Liver (tissue), 9 donors: ENCODE measurements around the gene SLC6A7. TPM values are rescaled to one million over a fixed set of nuclear protein-coding genes. Genes with fewer than 3 reads are reported as not detected.

Experiments
- DNase-seq: peaks from one replicate; pipeline ENCODE4 v3.0.0-alpha.2; 2017; ENCODE audit warnings: low spot score
- H3K27ac ChIP-seq, 2 donors: one replicate each; pipeline ENCODE4 v1.7.0; 2013; ENCODE audit warnings: inconsistent platforms in 2 of 2, low read length in 2 of 2, control low read depth in 1 of 2, low read depth in 1 of 2, mild to moderate bottlenecking in 1 of 2
- H3K27me3 ChIP-seq, 4 donors: one replicate each; pipeline versions ENCODE4 v1.6.1 to v1.7.0; 2013; ENCODE audit warnings: low read length in 3 of 4, inconsistent platforms in 1 of 4, mild to moderate bottlenecking in 1 of 4, moderate library complexity in 1 of 4; ENCODE audit not compliant: control insufficient read depth in 4 of 4, insufficient read depth in 4 of 4
- H3K36me3 ChIP-seq, 4 donors: one replicate each; pipeline versions ENCODE4 v1.6.1 to v1.7.0; 2013; ENCODE audit warnings: low read length in 3 of 4, mild to moderate bottlenecking in 3 of 4, low read depth in 1 of 4, moderate library complexity in 1 of 4; ENCODE audit not compliant: control insufficient read depth in 4 of 4, insufficient read depth in 3 of 4
- H3K4me1 ChIP-seq, 4 donors: one replicate each; pipeline versions ENCODE4 v1.6.1 to v1.7.0; 2013; ENCODE audit warnings: low read length in 3 of 4, mild to moderate bottlenecking in 3 of 4, moderate library complexity in 1 of 4; ENCODE audit not compliant: control insufficient read depth in 4 of 4, insufficient read depth in 4 of 4
- H3K4me3 ChIP-seq, 3 donors: one replicate each; pipeline versions ENCODE4 v1.6.1 to v1.7.0; 2013; ENCODE audit warnings: low read length in 3 of 3, control low read depth in 1 of 3, low read depth in 1 of 3, mild to moderate bottlenecking in 1 of 3
- H3K9ac ChIP-seq, 2 donors: one replicate each; pipeline ENCODE4 v1.7.0; 2013; ENCODE audit warnings: low read length in 2 of 2, mild to moderate bottlenecking in 2 of 2, moderate library complexity in 2 of 2, control low read depth in 1 of 2, low read depth in 1 of 2
- H3K9me3 ChIP-seq, 4 donors: one replicate each; pipeline versions ENCODE4 v1.6.1 to v1.7.0; 2013; ENCODE audit warnings: low read length in 3 of 4; ENCODE audit not compliant: control insufficient read depth in 4 of 4
- EGR1 ChIP-seq, 2 donors: IDR thresholded peaks; 2 replicates each; pipeline ENCODE4 v1.6.1; 2016 to 2018; ENCODE audit warnings: antibody characterized with exemption in 2 of 2, low read depth in 2 of 2
- FOXA1 ChIP-seq: IDR thresholded peaks from 2 replicates; pipeline ENCODE4 v1.6.1; 2016; ENCODE audit warnings: antibody characterized with exemption
- FOXA2 ChIP-seq: IDR thresholded peaks from 2 replicates; pipeline ENCODE4 v1.6.1; 2016; ENCODE audit warnings: antibody characterized with exemption
- HNF4A ChIP-seq, 2 donors: conservative IDR thresholded peaks; 2 replicates each; pipeline ENCODE4 v1.6.1; 2016; ENCODE audit warnings: antibody characterized with exemption in 2 of 2, mild to moderate bottlenecking in 2 of 2
- HNF4G ChIP-seq: IDR thresholded peaks from 2 replicates; pipeline ENCODE4 v1.6.1; 2016; ENCODE audit warnings: antibody characterized with exemption
- JUND ChIP-seq, 2 donors: IDR thresholded peaks; 2 replicates each; pipeline ENCODE4 v1.6.1; 2016; ENCODE audit warnings: antibody characterized with exemption in 2 of 2
- NR2F2 ChIP-seq: IDR thresholded peaks from 2 replicates; pipeline ENCODE4 v1.6.1; 2016; ENCODE audit warnings: antibody characterized with exemption
- RAD21 ChIP-seq, 2 donors: IDR thresholded peaks; 2 replicates each; pipeline ENCODE4 v1.6.1; 2016; ENCODE audit warnings: antibody characterized with exemption in 2 of 2, mild to moderate bottlenecking in 2 of 2
- RXRA ChIP-seq, 2 donors: IDR thresholded peaks; 2 replicates each; pipeline ENCODE4 v1.6.1; 2017 to 2018; ENCODE audit warnings: antibody characterized with exemption in 2 of 2, mild to moderate bottlenecking in 1 of 2
- TAF1 ChIP-seq: conservative IDR thresholded peaks from 2 replicates; pipeline ENCODE4 v1.6.1; 2016; ENCODE audit warnings: antibody characterized with exemption, mild to moderate bottlenecking
- YY1 ChIP-seq: IDR thresholded peaks from 2 replicates; pipeline ENCODE4 v1.6.1; 2016; ENCODE audit warnings: antibody characterized with exemption, mild to moderate bottlenecking
- whole genome bisulfite sequencing: extraction: QIAGEN DNeasy Blood & Tissue Kit; methylation state at CpG from one replicate; pipeline ENCODE4 v1.1.7; 2013; 5-methylcytosine and 5-hydroxymethylcytosine counted together
- polyA plus RNA-seq, 2 donors: library from polyadenylated mRNA; stranded (reverse) in 1 of 2; unstranded in 1 of 2; fragments of 200-250 nt in 1 of 2; fragments of >200 nt in 1 of 2; fragmentation: Nextera tagmentation in 1 of 2; extraction: Ambion mirVana in 1 of 2; gene quantifications; one replicate each; pipeline versions ENCODE4 v1.2.1 to v1.2.3, GENCODE V29; 2013 to 2015
- total RNA-seq, 2 donors: library from RNA; depleted of rRNA; stranded (reverse); fragments of >200 nt; gene quantifications; one replicate each; pipeline ENCODE4 v1.2.3, GENCODE V29; 2014
- TF ChIP-seq, protein P1 (sequence below): IDR thresholded peaks from 2 replicates; pipeline ENCODE4 v1.6.1; 2016; ENCODE audit warnings: antibody characterized with exemption
- TF ChIP-seq, protein P2 (sequence below): IDR thresholded peaks from 2 replicates; pipeline ENCODE4 v1.6.1; 2016; ENCODE audit warnings: antibody characterized with exemption, mild to moderate bottlenecking
- TF ChIP-seq, protein P3 (sequence below): IDR thresholded peaks from 2 replicates; pipeline ENCODE4 v1.6.1; 2016; ENCODE audit warnings: antibody characterized with exemption
- TF ChIP-seq, protein P4 (sequence below): IDR thresholded peaks from 2 replicates; pipeline ENCODE4 v1.6.1; 2016; ENCODE audit warnings: antibody characterized with exemption
- TF ChIP-seq, protein P5 (sequence below): fragments of 150-350 bp; IDR thresholded peaks from 2 replicates; pipeline ENCODE4 v1.5.1; 2017; ENCODE audit warnings: improper control_type of control experiment, low read depth, low read length; ENCODE audit not compliant: missing input control
- donor health status: healthy.
- donor health status: healthy.
- donor health status: healthy.
- donor health status: healthy.
- donor health status: healthy.

Gene SLC6A7
- total and polyA plus RNA-seq, 4 donors: not detected

DNA sequence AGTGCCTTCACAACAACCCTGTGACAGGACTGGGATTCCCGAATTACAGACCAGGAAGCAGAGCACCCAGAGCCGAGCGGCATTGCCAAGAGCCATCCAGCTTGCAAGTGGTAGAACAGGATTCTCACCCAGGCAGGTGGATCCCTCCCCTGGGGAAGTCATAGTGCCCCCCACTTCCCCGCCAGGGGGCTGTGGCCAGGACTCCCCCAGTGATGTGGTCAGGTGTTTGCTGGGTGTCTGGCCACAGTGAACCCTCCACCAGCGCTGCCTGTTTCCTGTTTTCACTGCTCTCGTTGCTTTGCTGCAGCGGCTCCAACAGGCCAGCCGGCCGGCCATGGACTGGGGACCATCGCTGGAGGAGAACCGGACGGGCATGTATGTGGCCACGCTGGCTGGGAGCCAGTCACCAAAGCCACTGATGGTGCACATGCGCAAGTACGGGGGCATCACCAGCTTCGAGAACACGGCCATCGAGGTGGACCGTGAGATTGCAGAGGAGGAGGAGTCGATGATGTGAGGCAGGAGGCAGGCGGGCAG, 19.3 kb downstream of the SLC6A7 start:
- Histone ChIP-seq H3K9me3 (no peaks in the 10 kb centered on the region), H3K27ac (peak overlapping the region in 1 of 2 donors; percentile 52), H3K36me3 (no peaks in the 10 kb centered on the region), H3K27me3 (no peaks in the 10 kb centered on the region), H3K9ac (no peak overlapping the region), H3K4me1 (no peaks in the 10 kb centered on the region), H3K4me3 (no peak overlapping the region)
- DNase-seq: no peak
- peak; percentile 38 for TF ChIP-seq NR2F2
- TF ChIP-seq, protein P1, sequence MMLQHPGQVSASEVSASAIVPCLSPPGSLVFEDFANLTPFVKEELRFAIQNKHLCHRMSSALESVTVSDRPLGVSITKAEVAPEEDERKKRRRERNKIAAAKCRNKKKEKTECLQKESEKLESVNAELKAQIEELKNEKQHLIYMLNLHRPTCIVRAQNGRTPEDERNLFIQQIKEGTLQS: no peak
- WGBS: 67% methylated on average over 21 of the region's 21 CpGs

DNA sequence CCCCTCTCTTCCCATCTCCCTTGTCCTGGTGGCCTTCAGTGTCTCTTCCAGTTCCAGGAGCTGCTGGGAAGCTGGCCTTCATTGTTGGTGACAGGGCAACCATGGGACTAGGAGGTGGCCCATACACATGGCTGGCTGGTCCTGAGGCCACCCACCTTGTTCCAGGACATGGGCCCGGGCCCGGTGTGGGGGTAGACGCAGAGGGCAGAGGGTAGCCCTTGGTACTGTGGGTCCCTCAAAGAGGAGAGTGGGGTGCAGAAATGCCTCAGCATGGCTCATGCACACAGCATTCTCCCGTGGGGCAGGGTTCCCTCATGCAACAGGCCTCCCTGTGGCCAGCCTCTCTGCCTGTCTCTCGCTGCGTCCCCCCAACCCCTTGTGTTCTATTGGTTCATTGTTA, 20.8 kb downstream of the SLC6A7 start:
- whole genome bisulfite sequencing: 84% methylated on average over 6 of the region's 6 CpGs
- Histone ChIP-seq H3K27ac (no peak overlapping the region), H3K27me3 (no peaks in the 10 kb centered on the region), H3K4me3 (no peak overlapping the region), H3K4me1 (no peaks in the 10 kb centered on the region), H3K9ac (no peak overlapping the region), H3K9me3 (no peaks in the 10 kb centered on the region), H3K36me3 (no peaks in the 10 kb centered on the region)
- DNase-seq: no peak
- TF ChIP-seq RAD21 (IDR thresholded peaks at IDR 0.05) (no peak), YY1 (no peak), FOXA2 (no peak), TAF1 (no peak), RXRA (IDR thresholded peaks at IDR 0.05) (no peak), FOXA1 (no peak), NR2F2 (no peak), EGR1 (IDR thresholded peaks at IDR 0.05; ENCODE audit: low read depth in 2 of 2) (no peak), JUND (IDR thresholded peaks at IDR 0.05) (no peak), HNF4A (conservative IDR thresholded peaks at IDR 0.05) (no peak), HNF4G (no peak)
- TF ChIP-seq, protein P2, sequence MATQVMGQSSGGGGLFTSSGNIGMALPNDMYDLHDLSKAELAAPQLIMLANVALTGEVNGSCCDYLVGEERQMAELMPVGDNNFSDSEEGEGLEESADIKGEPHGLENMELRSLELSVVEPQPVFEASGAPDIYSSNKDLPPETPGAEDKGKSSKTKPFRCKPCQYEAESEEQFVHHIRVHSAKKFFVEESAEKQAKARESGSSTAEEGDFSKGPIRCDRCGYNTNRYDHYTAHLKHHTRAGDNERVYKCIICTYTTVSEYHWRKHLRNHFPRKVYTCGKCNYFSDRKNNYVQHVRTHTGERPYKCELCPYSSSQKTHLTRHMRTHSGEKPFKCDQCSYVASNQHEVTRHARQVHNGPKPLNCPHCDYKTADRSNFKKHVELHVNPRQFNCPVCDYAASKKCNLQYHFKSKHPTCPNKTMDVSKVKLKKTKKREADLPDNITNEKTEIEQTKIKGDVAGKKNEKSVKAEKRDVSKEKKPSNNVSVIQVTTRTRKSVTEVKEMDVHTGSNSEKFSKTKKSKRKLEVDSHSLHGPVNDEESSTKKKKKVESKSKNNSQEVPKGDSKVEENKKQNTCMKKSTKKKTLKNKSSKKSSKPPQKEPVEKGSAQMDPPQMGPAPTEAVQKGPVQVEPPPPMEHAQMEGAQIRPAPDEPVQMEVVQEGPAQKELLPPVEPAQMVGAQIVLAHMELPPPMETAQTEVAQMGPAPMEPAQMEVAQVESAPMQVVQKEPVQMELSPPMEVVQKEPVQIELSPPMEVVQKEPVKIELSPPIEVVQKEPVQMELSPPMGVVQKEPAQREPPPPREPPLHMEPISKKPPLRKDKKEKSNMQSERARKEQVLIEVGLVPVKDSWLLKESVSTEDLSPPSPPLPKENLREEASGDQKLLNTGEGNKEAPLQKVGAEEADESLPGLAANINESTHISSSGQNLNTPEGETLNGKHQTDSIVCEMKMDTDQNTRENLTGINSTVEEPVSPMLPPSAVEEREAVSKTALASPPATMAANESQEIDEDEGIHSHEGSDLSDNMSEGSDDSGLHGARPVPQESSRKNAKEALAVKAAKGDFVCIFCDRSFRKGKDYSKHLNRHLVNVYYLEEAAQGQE: no peak
- TF ChIP-seq, protein P1: no peak
- TF ChIP-seq, protein P3, sequence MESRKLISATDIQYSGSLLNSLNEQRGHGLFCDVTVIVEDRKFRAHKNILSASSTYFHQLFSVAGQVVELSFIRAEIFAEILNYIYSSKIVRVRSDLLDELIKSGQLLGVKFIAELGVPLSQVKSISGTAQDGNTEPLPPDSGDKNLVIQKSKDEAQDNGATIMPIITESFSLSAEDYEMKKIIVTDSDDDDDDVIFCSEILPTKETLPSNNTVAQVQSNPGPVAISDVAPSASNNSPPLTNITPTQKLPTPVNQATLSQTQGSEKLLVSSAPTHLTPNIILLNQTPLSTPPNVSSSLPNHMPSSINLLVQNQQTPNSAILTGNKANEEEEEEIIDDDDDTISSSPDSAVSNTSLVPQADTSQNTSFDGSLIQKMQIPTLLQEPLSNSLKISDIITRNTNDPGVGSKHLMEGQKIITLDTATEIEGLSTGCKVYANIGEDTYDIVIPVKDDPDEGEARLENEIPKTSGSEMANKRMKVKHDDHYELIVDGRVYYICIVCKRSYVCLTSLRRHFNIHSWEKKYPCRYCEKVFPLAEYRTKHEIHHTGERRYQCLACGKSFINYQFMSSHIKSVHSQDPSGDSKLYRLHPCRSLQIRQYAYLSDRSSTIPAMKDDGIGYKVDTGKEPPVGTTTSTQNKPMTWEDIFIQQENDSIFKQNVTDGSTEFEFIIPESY: no peak
- TF ChIP-seq, protein P4, sequence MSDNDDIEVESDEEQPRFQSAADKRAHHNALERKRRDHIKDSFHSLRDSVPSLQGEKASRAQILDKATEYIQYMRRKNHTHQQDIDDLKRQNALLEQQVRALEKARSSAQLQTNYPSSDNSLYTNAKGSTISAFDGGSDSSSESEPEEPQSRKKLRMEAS: no peak
- TF ChIP-seq, protein P5, sequence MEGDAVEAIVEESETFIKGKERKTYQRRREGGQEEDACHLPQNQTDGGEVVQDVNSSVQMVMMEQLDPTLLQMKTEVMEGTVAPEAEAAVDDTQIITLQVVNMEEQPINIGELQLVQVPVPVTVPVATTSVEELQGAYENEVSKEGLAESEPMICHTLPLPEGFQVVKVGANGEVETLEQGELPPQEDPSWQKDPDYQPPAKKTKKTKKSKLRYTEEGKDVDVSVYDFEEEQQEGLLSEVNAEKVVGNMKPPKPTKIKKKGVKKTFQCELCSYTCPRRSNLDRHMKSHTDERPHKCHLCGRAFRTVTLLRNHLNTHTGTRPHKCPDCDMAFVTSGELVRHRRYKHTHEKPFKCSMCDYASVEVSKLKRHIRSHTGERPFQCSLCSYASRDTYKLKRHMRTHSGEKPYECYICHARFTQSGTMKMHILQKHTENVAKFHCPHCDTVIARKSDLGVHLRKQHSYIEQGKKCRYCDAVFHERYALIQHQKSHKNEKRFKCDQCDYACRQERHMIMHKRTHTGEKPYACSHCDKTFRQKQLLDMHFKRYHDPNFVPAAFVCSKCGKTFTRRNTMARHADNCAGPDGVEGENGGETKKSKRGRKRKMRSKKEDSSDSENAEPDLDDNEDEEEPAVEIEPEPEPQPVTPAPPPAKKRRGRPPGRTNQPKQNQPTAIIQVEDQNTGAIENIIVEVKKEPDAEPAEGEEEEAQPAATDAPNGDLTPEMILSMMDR: no peak
